Gastroesophageal sphincter (tissue), 4 donors: ENCODE measurements around the gene IZUMO1. TPM values are rescaled to one million over a fixed set of nuclear protein-coding genes. Genes with fewer than 3 reads are reported as not detected.
"Not testable (repeated sequence)": the region's sequence is repeated elsewhere in the genome, so short reads cannot be mapped to it uniquely, and the experiment has no call there.

Experiments
- ATAC-seq: fragments of 150-250 bp; one replicate; pipeline ENCODE4 v1.9.1; 2016; ENCODE audit warnings: mild to moderate bottlenecking, moderate library complexity
- H3K27ac ChIP-seq, 4 donors: fragments of 200-600 bp; sonication (generic) in 3 of 4; 1 replicate in 3 of 4; 2 replicates in 1 of 4; pipeline ENCODE4 v1.5.1; 2016 to 2019
- H3K27me3 ChIP-seq: fragments of 200-600 bp; sonication (generic); one replicate; pipeline ENCODE4 v1.5.1; 2019
- H3K36me3 ChIP-seq, 2 donors: fragments of 200-600 bp; sonication (generic); one replicate each; pipeline ENCODE4 v1.5.1; 2019; ENCODE audit warnings: control low read depth in 1 of 2
- H3K4me1 ChIP-seq, 3 donors: fragments of 200-600 bp; sonication (generic); 1 replicate in 2 of 3; 2 replicates in 1 of 3; pipeline ENCODE4 v1.5.1; 2016 to 2019; ENCODE audit warnings: control low read depth in 2 of 3
- H3K4me3 ChIP-seq, 2 donors: fragments of 200-600 bp; sonication (generic); one replicate each; pipeline ENCODE4 v1.5.1; 2019; ENCODE audit warnings: mild to moderate bottlenecking in 1 of 2, moderate library complexity in 1 of 2
- H3K9me3 ChIP-seq, 3 donors: fragments of 200-600 bp; sonication (generic); one replicate each; pipeline ENCODE4 v1.5.1; 2017 to 2019; ENCODE audit warnings: control low read depth in 2 of 3
- CTCF ChIP-seq, 4 experiments: fragments of 200-600 bp in 2 of 4; fragments of 450-650 bp in 2 of 4; sonication (generic) in 1 of 4; IDR thresholded peaks; one replicate each; pipeline ENCODE4 v1.5.1; 2017 to 2019; ENCODE audit warnings: antibody characterized with exemption in 4 of 4, mild to moderate bottlenecking in 2 of 4, moderate library complexity in 2 of 4
- EP300 ChIP-seq: sonication (generic); formaldehyde crosslinking; IDR thresholded peaks from one replicate; pipeline ENCODE4 v1.6.1; 2017; ENCODE audit warnings: antibody characterized with exemption, mild to moderate bottlenecking
- POLR2A ChIP-seq, 2 donors: fragments of 450-650 bp; IDR thresholded peaks; one replicate each; pipeline ENCODE4 v1.6.1; 2017; ENCODE audit warnings: antibody characterized with exemption in 2 of 2, mild to moderate bottlenecking in 2 of 2, moderate library complexity in 1 of 2
- POLR2AphosphoS5 ChIP-seq: sonication (generic); formaldehyde crosslinking; IDR thresholded peaks from one replicate; pipeline ENCODE4 v1.6.1; 2017; ENCODE audit warnings: antibody characterized with exemption
- WGBS, 2 donors: methylation state at CpG; one replicate each; pipeline ENCODE4 v1.1.5; 2018; ENCODE audit warnings: low coverage in 1 of 2; 5-methylcytosine and 5-hydroxymethylcytosine counted together
- small RNA-seq, 4 donors: library from RNA; depleted of rRNA; stranded (forward); fragments of <200 nt; gene quantifications; one replicate each; pipeline ENCODE3, GENCODE V24; 2016
- total RNA-seq, 4 donors: library from RNA; depleted of rRNA; stranded (reverse); fragments of >200 nt; gene quantifications; one replicate each; pipeline ENCODE4 v1.1.0, GENCODE V29; 2016

The IZUMO1 gene
- total RNA-seq, 4 donors from 2014 or later, result 0.27 TPM; not detected in 3

- 5 to 22% methylated on average over 3 to 12 of the region's 34 CpGs for WGBS, 2 donors
- peak overlapping the region in 1 of 2 donors; percentile 21 for H3K4me3 ChIP-seq
- no peak overlapping the region for H3K27ac ChIP-seq
Observed at GRCh38 chr19:48696353-48697010, 50.2 kb downstream of the IZUMO1 start.

GRCh38 chr19:48695743-48696352 is 50.9 kb downstream of the IZUMO1 start, which contains the start of gene FUT2:
Gene FUT2, plus strand, starts transcription at chr19:48695971. Its CDS starts 6,986 bp downstream, at chr19:48702957.
- Histone ChIP-seq H3K27me3 (peaks cover 27% of the 10 kb centered on the region), H3K36me3 (peaks cover 0 to 2% of the 10 kb centered on the region in 2 donors), H3K27ac (no peak within 1 kb of the TSS), H3K9me3 (no peaks in the 10 kb centered on the region), H3K4me3 (peak within 1 kb of the TSS in 1 of 2 donors; percentile 21), H3K4me1 (peaks cover 0 to 15% (median 0%) of the 10 kb centered on the region in 3 donors)
- 40% methylated on average over 7 of the region's 16 CpGs; no CpG with 5 or more reads in 1 of the 2 donors for WGBS, 2 donors
- ATAC-seq, result no peak
- TF ChIP-seq CTCF (IDR thresholded peaks at IDR 0.05) (no peak), POLR2AphosphoS5 (no peak), POLR2A (IDR thresholded peaks at IDR 0.05) (no peak), EP300 (no peak)

More at GRCh38 chr19:48696353-48697010, 50.2 kb downstream of the IZUMO1 start:
- Histone ChIP-seq H3K27me3 (peaks cover 27% of the 10 kb centered on the region), H3K4me1 (peaks cover 0 to 15% (median 0%) of the 10 kb centered on the region in 3 donors), H3K9me3 (no peaks in the 10 kb centered on the region), H3K36me3 (peaks cover 0 to 9% of the 10 kb centered on the region in 2 donors)
- no peak for ATAC-seq
- TF ChIP-seq POLR2AphosphoS5 (no peak), POLR2A (IDR thresholded peaks at IDR 0.05) (no peak), CTCF (IDR thresholded peaks at IDR 0.05) (no peak), EP300 (no peak)

- H3K27ac ChIP-seq, H3K36me3 ChIP-seq, H3K9me3 ChIP-seq, ATAC-seq, H3K4me3 ChIP-seq: not testable (repeated sequence)
- Histone ChIP-seq H3K27me3 (peaks cover 27% of the 10 kb centered on the region), H3K4me1 (peaks cover 0 to 21% (median 0%) of the 10 kb centered on the region in 3 donors)
- WGBS, 2 donors, result 86 to 88% methylated on average over 8 of the region's 9 CpGs
Observed at GRCh38 chr19:48693629-48694028, 53.1 kb downstream of the IZUMO1 start.

Small RNA genes within 50 kb of the gene (small RNA-seq; reads per million reads assigned to genes)
- 0 reads per million in 4 donors for gene RNU6-317P

Other genes with a start within 250 kb of the IZUMO1 start
- 1 to 10 TPM in 1 of 4 donors, under 1 TPM in 3; 0.13 to 1.2 (median 0.30) TPM for gene LMTK3, start 235.1 kb downstream of the IZUMO1 start, total RNA-seq
- gene SULT2B1, start 194.7 kb downstream of the IZUMO1 start, total RNA-seq, result 1 to 10 TPM in 2 of 4 donors, under 1 TPM in 1, not detected in 1; 0.93 to 3.9 (median 1.0) TPM
- not detected for gene SPACA4, start 140.2 kb downstream of the IZUMO1 start, total RNA-seq
- 1 to 10 TPM in 1 of 4 donors, not detected in 3; 1.5 TPM for gene FAM83E, start 131.8 kb downstream of the IZUMO1 start, total RNA-seq
- 1,000 to 10,000 TPM; 1,261 to 2,300 (median 1,588) TPM for gene RPL18, start 127.7 kb downstream of the IZUMO1 start, total RNA-seq
- gene SPHK2, start 127.4 kb downstream of the IZUMO1 start, total RNA-seq, result 10 to 100 TPM in 3 of 4 donors, 1 to 10 TPM in 1; 7.2 to 17.9 (median 13.7) TPM
- gene DBP, start 109.5 kb downstream of the IZUMO1 start, total RNA-seq, result 10 to 100 TPM in 2 of 4 donors, 1 to 10 TPM in 2; 2.9 to 16.8 (median 8.9) TPM
- gene CA11, start 100.7 kb downstream of the IZUMO1 start, total RNA-seq, result 10 to 100 TPM in 3 of 4 donors, 1 to 10 TPM in 1; 10.0 to 28.5 (median 12.5) TPM
- gene NTN5, start 73.9 kb downstream of the IZUMO1 start, total RNA-seq, result 1 to 10 TPM in 2 of 4 donors, under 1 TPM in 1, not detected in 1; 0.78 to 2.3 (median 1.1) TPM
- gene FUT2, start 50.9 kb downstream of the IZUMO1 start, total RNA-seq, result 1 to 10 TPM in 1 of 4 donors, not detected in 3; 3.4 TPM
- 1 to 10 TPM in 2 of 4 donors, under 1 TPM in 2; 0.25 to 3.7 (median 1.3) TPM for gene MAMSTR, start 27.2 kb downstream of the IZUMO1 start, total RNA-seq
- 10 to 100 TPM in 3 of 4 donors, 1 to 10 TPM in 1; 9.8 to 16.4 (median 10.3) TPM for gene RASIP1, start 6.3 kb downstream of the IZUMO1 start, total RNA-seq
- 1 to 10 TPM in 3 of 4 donors, under 1 TPM in 1; 0.54 to 3.5 (median 2.6) TPM for gene FUT1, start 5.7 kb upstream of the IZUMO1 start, total RNA-seq
- gene FGF21, start 8.6 kb upstream of the IZUMO1 start, total RNA-seq, result not detected
- gene BCAT2, start 64.1 kb upstream of the IZUMO1 start, total RNA-seq, result 10 to 100 TPM; 46.6 to 77.8 (median 57.8) TPM
- gene HSD17B14, start 89.6 kb upstream of the IZUMO1 start, total RNA-seq, result 10 to 100 TPM in 2 of 4 donors, 1 to 10 TPM in 2; 5.3 to 12.5 (median 8.2) TPM
- gene PLEKHA4, start 121.7 kb upstream of the IZUMO1 start, total RNA-seq, result 10 to 100 TPM; 11.4 to 29.2 (median 18.1) TPM
- gene PPP1R15A, start 125.5 kb upstream of the IZUMO1 start, total RNA-seq, result 10 to 100 TPM; 53.9 to 70.0 (median 60.9) TPM
- 1 to 10 TPM in 1 of 4 donors, not detected in 3; 2.0 TPM for gene TULP2, start 151.8 kb upstream of the IZUMO1 start, total RNA-seq
- 100 to 1,000 TPM; 188 to 326 (median 279) TPM for gene NUCB1, start 153.4 kb upstream of the IZUMO1 start, total RNA-seq
- under 1 TPM in 1 of 4 donors, not detected in 3; 0.81 TPM for gene DHDH, start 186.8 kb upstream of the IZUMO1 start, total RNA-seq
- 10 to 100 TPM; 31.5 to 40.8 (median 34.8) TPM for gene BAX, start 208.0 kb upstream of the IZUMO1 start, total RNA-seq
- gene FTL, start 218.4 kb upstream of the IZUMO1 start, total RNA-seq, result 1,000 to 10,000 TPM; 2,478 to 4,094 (median 2,824) TPM
- 10 to 100 TPM; 22.1 to 44.4 (median 38.5) TPM for gene GYS1, start 246.4 kb upstream of the IZUMO1 start, total RNA-seq
- gene RUVBL2, start 247.0 kb upstream of the IZUMO1 start, total RNA-seq, result 10 to 100 TPM; 69.4 to 96.5 (median 84.2) TPM